GM12891 (cell line): ENCODE results near the gene SPAG9.

ENCODE experiments used
- PAX5 ChIP-seq: IDR thresholded peaks from 2 replicates; pipeline ENCODE4 v1.6.1; 2011; ENCODE audit warnings: low read length, moderate library complexity, mild to moderate bottlenecking; ENCODE audit not compliant: insufficient read depth, severe bottlenecking
- POLR2A ChIP-seq: IDR thresholded peaks from 2 replicates; pipeline ENCODE4 v1.6.1; 2011; ENCODE audit warnings: low read depth, low read length, control low read depth
- POLR2AphosphoS5 ChIP-seq: IDR thresholded peaks from 2 replicates; pipeline ENCODE4 v1.6.1; 2011; ENCODE audit warnings: low read depth, low read length, control low read depth

- TF ChIP-seq POLR2AphosphoS5 (no peak), POLR2A (no peak), PAX5 (no peak)
Measured at GRCh38 chr17:51088287-51088686, 32.4 kb downstream of the SPAG9 start.
